Mammary epithelial cell (primary cell): Measurements from ENCODE around the gene MYL9.

Source experiments
- CTCF ChIP-seq, 2 donors: IDR thresholded peaks in 1 of 2; conservative IDR thresholded peaks in 1 of 2; 2 replicates each; pipeline ENCODE4 v1.5.1; 2011 to 2012; ENCODE audit warnings: inconsistent platforms in 2 of 2, low read length in 2 of 2, mild to moderate bottlenecking in 2 of 2, control low read depth in 1 of 2, low read depth in 1 of 2; ENCODE audit not compliant: insufficient read depth in 1 of 2; ENCODE audit errors: extremely low read depth in 1 of 2
- EZH2 ChIP-seq: IDR thresholded peaks from 2 replicates; pipeline ENCODE4 v1.6.1; 2012; ENCODE audit warnings: low read length, inconsistent platforms, borderline replicate concordance

DNA sequence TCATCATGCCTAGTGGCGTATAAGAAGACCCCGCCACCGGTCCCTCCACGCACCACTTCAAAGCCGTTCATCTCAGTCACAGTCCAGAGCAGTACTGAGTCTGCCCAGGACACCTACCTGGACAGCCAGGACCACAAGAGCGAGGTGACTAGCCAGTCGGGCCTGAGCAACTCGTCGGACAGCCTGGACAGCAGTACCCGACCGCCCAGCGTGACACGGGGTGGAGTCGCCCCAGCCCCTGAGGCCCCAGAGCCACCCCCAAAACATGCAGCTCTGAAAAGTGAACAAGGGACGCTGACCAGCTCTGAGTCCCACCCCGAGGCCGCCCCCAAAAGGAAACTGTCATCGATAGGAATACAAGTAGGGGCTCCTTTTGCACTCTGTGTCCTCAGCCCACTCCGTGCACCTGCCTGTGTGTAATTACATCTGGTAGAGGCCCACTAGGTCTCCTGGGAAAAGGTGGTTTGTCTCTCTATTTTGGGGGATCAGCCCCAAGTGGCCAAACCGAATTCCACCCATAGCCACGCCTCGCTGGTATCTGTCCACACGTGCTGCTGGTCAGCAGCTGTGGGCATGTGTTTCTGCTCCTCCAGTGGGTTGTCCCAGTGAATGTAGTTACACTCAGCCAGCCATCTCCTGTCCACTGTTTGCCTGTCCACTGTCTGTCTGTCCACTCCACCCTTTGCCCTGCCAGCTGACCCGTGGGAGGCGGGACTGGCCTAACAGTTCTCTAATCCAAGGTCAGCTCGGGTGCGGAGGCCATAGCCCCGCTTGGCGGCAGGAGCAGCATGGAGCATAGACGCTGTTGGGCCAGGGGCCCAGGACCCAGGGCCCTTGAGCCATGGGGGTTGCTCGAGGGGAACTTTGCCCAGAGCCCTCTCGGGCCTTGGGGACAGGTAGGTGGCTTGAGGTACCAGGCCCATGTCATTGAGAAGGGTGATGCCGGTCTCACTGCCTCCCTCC is 44.3 kb upstream of the MYL9 start:
- TF ChIP-seq CTCF (conservative IDR thresholded peaks at IDR 0.05 in 1 of 2, IDR thresholded peaks at IDR 0.05 in 1 of 2; ENCODE audit: extremely low read depth in 1 of 2, insufficient read depth in 1 of 2, low read depth in 1 of 2, low read length in 2 of 2) (no peak), EZH2 (no peak)
